GM15510 (cell line): Measurements from ENCODE around the gene QPRT.

Source experiments
- POLR2A ChIP-seq: IDR thresholded peaks from 3 replicates; pipeline ENCODE4 v1.6.1; 2011; ENCODE audit warnings: borderline replicate concordance; ENCODE audit not compliant: insufficient read length; ENCODE audit errors: extremely low read depth

Gene QPRT

GRCh38 chr16:29683543-29684090, 4.6 kb downstream of the QPRT start:
- no peak for TF ChIP-seq POLR2A

GRCh38 chr16:29684679-29685078, 5.7 kb downstream of the QPRT start:
- TF ChIP-seq POLR2A, result no peak

GRCh38 chr16:29686740-29687332, 7.9 kb downstream of the QPRT start:
- no peak for TF ChIP-seq POLR2A

GRCh38 chr16:29687755-29688154, 8.8 kb downstream of the QPRT start:
- TF ChIP-seq POLR2A, result no peak

GRCh38 chr16:29688172-29688571, 9.2 kb downstream of the QPRT start:
- no peak for TF ChIP-seq POLR2A

- TF ChIP-seq POLR2A, result no peak
Observed at GRCh38 chr16:29694384-29695195, 15.6 kb downstream of the QPRT start.

GRCh38 chr16:29696881-29697331, 17.9 kb downstream of the QPRT start:
- no peak for TF ChIP-seq POLR2A

- TF ChIP-seq POLR2A, result no peak
Observed at GRCh38 chr16:29697391-29697790, 18.4 kb downstream of the QPRT start.

GRCh38 chr16:29698042-29698441, 19.1 kb downstream of the QPRT start:
- no peak for TF ChIP-seq POLR2A

- TF ChIP-seq POLR2A, result no peak
Observed at GRCh38 chr16:29698484-29699323, 19.7 kb downstream of the QPRT start.

GRCh38 chr16:29699324-29700219, 20.6 kb downstream of the QPRT start:
- TF ChIP-seq POLR2A, result no peak

GRCh38 chr16:29700253-29700987, 21.4 kb downstream of the QPRT start:
- TF ChIP-seq POLR2A, result no peak

- TF ChIP-seq POLR2A, result no peak
Observed at GRCh38 chr16:29701214-29701555, 22.2 kb downstream of the QPRT start.
